ENCODE measurements around the gene PSMC3. TPM values are rescaled to one million over a fixed set of nuclear protein-coding genes. Genes with fewer than 3 reads are reported as not detected.

Gene PSMC3
- total and polyA plus RNA-seq, 2 of the 13 experiments (the other 11 are each of a cell fraction or from before 2014, with no cell fraction given), result 75.8 to 214 TPM

- TF ChIP-seq FIP1L1 (IDR thresholded peaks at IDR 0.05; ENCODE audit: borderline replicate concordance, insufficient read depth, low read depth, low read length) (no peak), TFE3 (CRISPR knock-in tag; IDR thresholded peaks at IDR 0.05) (no peak), THAP11 (CRISPR knock-in tag; IDR thresholded peaks at IDR 0.05) (peak; percentile 18; the same call in 1 of the 2 replicates), SIX4 (CRISPR knock-in tag; IDR thresholded peaks at IDR 0.05) (no peak), NCOA5 (CRISPR knock-in tag; IDR thresholded peaks at IDR 0.05) (no peak), ZNF713 (CRISPR knock-in tag; IDR thresholded peaks at IDR 0.05) (no peak), ZC3H4 (CRISPR knock-in tag; IDR thresholded peaks at IDR 0.05; ENCODE audit: borderline replicate concordance) (no peak), ASH2L (IDR thresholded peaks at IDR 0.05; ENCODE audit: insufficient read length, low read depth, low read length) (no peak), ATF2 (CRISPR knock-in tag; IDR thresholded peaks at IDR 0.05) (no peak), ZBED4 (CRISPR knock-in tag; IDR thresholded peaks at IDR 0.05; ENCODE audit: borderline replicate concordance) (peak; percentile 75), ZBTB14 (CRISPR knock-in tag; IDR thresholded peaks at IDR 0.05) (no peak), STAG1 (CRISPR knock-in tag; IDR thresholded peaks at IDR 0.05) (peak; percentile 80), FLYWCH1 (CRISPR knock-in tag; IDR thresholded peaks at IDR 0.05) (no peak), HMGXB4 (CRISPR knock-in tag; IDR thresholded peaks at IDR 0.05; ENCODE audit: borderline replicate concordance in 1 of 2, low read depth in 1 of 2) (peak; percentile 58 to 71; a peak in 3 of 4 replicates), ARID3A (IDR thresholded peaks at IDR 0.05; ENCODE audit: low read depth, low read length) (no peak), ZNF180 (CRISPR knock-in tag; IDR thresholded peaks at IDR 0.05; ENCODE audit: borderline replicate concordance, low read depth) (no peak)
Observed at GRCh38 chr11:47373876-47374719, 52.1 kb downstream of the PSMC3 start (continued).
